Transverse colon (tissue), 4 donors: ENCODE results near the gene PLEKHG4.

Source experiments
- EP300 ChIP-seq: sonication (generic); formaldehyde crosslinking; IDR thresholded peaks from one replicate; pipeline ENCODE4 v1.6.1; 2017; ENCODE audit warnings: antibody characterized with exemption, low read depth
- POLR2A ChIP-seq: fragments of 450-650 bp; IDR thresholded peaks from one replicate; pipeline ENCODE4 v1.6.1; 2016; ENCODE audit warnings: antibody characterized with exemption, mild to moderate bottlenecking, moderate library complexity
- POLR2AphosphoS5 ChIP-seq, 3 donors: sonication (generic); formaldehyde crosslinking; IDR thresholded peaks; one replicate each; pipeline ENCODE4 v1.6.1; 2016; ENCODE audit warnings: antibody characterized with exemption in 3 of 3
- TF ChIP-seq, protein P1 (sequence below), 5 experiments: fragments of 200-600 bp in 3 of 5; fragments of 450-650 bp in 2 of 5; sonication (generic) in 3 of 5; IDR thresholded peaks; 1 replicate in 2 of 5; 2 replicates in 3 of 5; pipeline ENCODE4 v1.5.1; 2016 to 2017; ENCODE audit warnings: antibody characterized with exemption in 5 of 5, inconsistent platforms in 3 of 5, mild to moderate bottlenecking in 2 of 5, moderate library complexity in 1 of 5

DNA sequence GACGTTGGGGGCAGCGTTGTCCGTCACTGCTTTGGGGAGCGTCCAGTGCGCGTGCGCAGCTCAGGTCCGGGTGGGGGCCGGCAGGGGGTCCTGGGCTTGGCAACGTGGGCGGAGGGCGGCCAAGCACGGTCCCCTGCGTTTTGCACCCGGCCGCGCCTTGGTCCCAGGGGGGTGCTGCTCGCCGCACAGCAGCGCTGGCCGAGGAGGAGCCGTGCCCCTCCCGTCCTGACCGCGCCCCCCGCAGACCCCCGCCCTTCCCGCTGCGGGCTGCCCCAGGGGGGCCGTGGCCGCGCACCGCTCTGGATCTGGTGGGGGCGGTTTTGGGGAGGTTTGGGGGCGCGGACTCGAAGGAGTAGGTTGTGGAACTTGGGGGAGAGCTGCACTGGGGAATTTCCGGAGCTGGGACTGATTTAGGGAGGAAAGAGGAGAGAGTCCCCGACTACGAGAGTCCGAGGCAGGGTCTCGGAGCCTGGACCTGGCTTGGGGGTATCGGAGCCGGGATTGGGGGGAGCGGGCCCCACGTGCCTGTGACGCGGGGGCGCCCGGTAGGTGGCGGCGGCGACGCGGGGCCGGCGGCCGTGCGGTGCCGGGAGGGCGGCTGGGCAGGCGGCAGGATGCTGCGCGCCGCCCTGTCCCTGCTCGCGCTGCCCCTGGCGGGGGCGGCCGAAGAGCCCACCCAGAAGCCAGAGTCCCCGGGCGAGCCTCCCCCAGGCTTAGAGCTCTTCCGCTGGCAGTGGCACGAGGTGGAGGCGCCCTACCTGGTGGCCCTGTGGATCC, 30.7 kb upstream of the PLEKHG4 start, which contains the start of gene SLC9A5:
- TF ChIP-seq, protein P1, sequence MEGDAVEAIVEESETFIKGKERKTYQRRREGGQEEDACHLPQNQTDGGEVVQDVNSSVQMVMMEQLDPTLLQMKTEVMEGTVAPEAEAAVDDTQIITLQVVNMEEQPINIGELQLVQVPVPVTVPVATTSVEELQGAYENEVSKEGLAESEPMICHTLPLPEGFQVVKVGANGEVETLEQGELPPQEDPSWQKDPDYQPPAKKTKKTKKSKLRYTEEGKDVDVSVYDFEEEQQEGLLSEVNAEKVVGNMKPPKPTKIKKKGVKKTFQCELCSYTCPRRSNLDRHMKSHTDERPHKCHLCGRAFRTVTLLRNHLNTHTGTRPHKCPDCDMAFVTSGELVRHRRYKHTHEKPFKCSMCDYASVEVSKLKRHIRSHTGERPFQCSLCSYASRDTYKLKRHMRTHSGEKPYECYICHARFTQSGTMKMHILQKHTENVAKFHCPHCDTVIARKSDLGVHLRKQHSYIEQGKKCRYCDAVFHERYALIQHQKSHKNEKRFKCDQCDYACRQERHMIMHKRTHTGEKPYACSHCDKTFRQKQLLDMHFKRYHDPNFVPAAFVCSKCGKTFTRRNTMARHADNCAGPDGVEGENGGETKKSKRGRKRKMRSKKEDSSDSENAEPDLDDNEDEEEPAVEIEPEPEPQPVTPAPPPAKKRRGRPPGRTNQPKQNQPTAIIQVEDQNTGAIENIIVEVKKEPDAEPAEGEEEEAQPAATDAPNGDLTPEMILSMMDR (IDR thresholded peaks at IDR 0.05): peak in 1 of 5 experiments; percentile 16
- no peak for TF ChIP-seq POLR2A
- TF ChIP-seq EP300: no peak
- no peak for TF ChIP-seq POLR2AphosphoS5 (IDR thresholded peaks at IDR 0.05)
